IPS-20b (cell line): ENCODE results near the gene MAPK8IP1.
A peak's percentile ranks its signal among the peaks of the same experiment; 100 is the strongest.

ENCODE experiments used
- H3K27ac ChIP-seq: one replicate; pipeline ENCODE4 v1.5.1; 2013; ENCODE audit warnings: low read length
- H3K27me3 ChIP-seq: 2 replicates; pipeline ENCODE4 v1.6.1; 2013; ENCODE audit warnings: mild to moderate bottlenecking, low read length, inconsistent platforms; ENCODE audit not compliant: insufficient read depth
- H3K36me3 ChIP-seq: 2 replicates; pipeline ENCODE4 v1.6.1; 2013; ENCODE audit warnings: low read depth, mild to moderate bottlenecking, inconsistent platforms, low read length, moderate library complexity; ENCODE audit not compliant: insufficient read depth
- H3K4me1 ChIP-seq: 2 replicates; pipeline ENCODE4 v1.6.1; 2013; ENCODE audit warnings: mild to moderate bottlenecking, control low read depth, inconsistent platforms, low read length, moderate library complexity; ENCODE audit not compliant: insufficient read depth
- H3K4me3 ChIP-seq: 2 replicates; pipeline ENCODE4 v1.5.1; 2013; ENCODE audit warnings: mild to moderate bottlenecking, low read length, inconsistent platforms
- H3K9ac ChIP-seq: 2 replicates; pipeline ENCODE4 v1.6.1; 2013; ENCODE audit warnings: low read depth, mild to moderate bottlenecking, inconsistent platforms, low read length, moderate library complexity
- H3K9me3 ChIP-seq: 2 replicates; pipeline ENCODE4 v1.6.1; 2013; ENCODE audit warnings: mild to moderate bottlenecking, low read depth, low read length, inconsistent platforms; ENCODE audit not compliant: insufficient read depth

The MAPK8IP1 gene

DNA sequence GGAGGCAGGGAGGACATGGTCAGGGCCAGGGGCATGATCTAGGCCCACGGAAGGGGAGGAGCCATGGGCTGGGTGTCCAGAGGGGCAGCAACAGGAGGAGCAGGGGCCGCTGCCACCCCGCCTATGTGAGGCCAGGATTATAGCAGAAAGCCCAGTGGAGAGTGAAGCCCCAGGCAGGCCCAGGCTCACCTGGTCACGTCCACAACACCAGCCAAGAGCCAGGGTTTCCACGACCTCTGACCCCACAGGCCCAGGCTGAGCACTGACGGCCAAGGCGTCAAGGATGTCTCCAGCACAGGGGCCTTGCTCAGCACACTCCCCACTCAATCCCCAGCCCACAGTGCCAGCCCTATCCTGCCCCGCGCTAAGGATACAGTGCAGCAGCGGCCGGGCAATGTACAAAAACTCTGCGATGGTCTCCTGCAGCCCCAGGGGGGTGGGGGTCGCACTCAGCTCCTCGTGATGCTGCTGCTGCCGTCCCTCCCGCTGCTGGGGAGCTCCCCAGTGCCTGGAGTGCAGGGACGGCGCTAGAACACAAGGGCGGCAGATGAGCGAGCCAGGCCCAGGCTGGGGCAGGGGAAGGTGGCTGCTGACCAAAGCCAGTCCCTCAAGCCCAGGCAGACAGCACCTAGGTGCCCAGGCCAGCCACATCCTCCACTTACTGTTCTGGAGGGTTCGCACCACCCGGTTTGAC, 28.6 kb downstream of the MAPK8IP1 start:
- Histone ChIP-seq H3K4me1 (peaks cover 4% of the 10 kb centered on the region; the same call in 1 of the 2 replicates), H3K9ac (no peak overlapping the region), H3K36me3 (peaks cover 40% of the 10 kb centered on the region), H3K27ac (no peak overlapping the region), H3K27me3 (no peaks in the 10 kb centered on the region), H3K9me3 (no peaks in the 10 kb centered on the region), H3K4me3 (no peak overlapping the region)

DNA sequence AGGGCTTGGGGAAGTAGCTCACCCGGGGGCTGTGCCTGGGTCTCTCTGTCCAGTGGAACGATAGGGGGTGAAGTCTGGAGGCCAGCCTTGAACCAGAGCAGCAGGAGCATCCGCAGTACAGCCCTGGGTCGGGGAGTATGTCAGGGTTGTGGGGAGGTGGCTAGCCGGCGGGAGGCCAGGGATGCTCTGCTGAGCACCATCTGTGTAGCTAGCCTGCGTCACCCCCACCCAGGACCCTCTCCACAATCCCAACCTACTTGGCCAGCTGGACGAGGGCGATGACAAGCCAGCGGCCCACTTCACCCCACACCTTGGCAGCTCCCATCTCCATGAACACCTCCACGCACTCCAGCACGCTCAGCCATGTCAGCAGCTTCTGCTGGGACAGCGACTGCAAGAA, 30.0 kb downstream of the MAPK8IP1 start:
- H3K27ac ChIP-seq: no peak overlapping the region
- peaks cover 36% of the 10 kb centered on the region for H3K36me3 ChIP-seq
- H3K4me1 ChIP-seq: peaks cover 10% of the 10 kb centered on the region; the same call in 1 of the 2 replicates
- H3K9ac ChIP-seq: no peak overlapping the region
- no peak overlapping the region for H3K4me3 ChIP-seq
- H3K9me3 ChIP-seq: no peaks in the 10 kb centered on the region
- peaks cover 1% of the 10 kb centered on the region; the same call in 1 of the 2 replicates for H3K27me3 ChIP-seq

DNA sequence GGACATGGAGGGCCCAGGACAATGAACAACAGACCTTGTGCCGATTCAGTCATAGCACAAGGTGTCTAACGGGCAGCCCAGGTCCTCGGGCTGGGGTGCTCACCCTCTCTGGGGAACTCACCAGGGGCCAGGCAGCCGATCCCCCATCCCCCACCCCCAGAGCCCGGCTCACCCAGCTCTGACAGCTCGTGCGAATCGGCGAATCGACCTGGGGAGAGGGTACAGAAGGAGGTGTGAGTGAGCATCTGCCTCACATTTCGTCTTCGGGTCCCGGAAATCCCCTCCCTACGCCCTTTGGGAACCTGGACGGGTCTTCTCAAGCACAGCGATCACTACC, 31.8 kb downstream of the MAPK8IP1 start:
- Histone ChIP-seq H3K27me3 (peaks cover 15% of the 10 kb centered on the region), H3K9me3 (no peaks in the 10 kb centered on the region), H3K27ac (no peak overlapping the region), H3K36me3 (peaks cover 29% of the 10 kb centered on the region), H3K4me1 (peaks cover 20% of the 10 kb centered on the region; the same call in 1 of the 2 replicates), H3K9ac (peak overlapping the region; percentile 74; the same call in 1 of the 2 replicates), H3K4me3 (peak overlapping the region; percentile 93)

DNA sequence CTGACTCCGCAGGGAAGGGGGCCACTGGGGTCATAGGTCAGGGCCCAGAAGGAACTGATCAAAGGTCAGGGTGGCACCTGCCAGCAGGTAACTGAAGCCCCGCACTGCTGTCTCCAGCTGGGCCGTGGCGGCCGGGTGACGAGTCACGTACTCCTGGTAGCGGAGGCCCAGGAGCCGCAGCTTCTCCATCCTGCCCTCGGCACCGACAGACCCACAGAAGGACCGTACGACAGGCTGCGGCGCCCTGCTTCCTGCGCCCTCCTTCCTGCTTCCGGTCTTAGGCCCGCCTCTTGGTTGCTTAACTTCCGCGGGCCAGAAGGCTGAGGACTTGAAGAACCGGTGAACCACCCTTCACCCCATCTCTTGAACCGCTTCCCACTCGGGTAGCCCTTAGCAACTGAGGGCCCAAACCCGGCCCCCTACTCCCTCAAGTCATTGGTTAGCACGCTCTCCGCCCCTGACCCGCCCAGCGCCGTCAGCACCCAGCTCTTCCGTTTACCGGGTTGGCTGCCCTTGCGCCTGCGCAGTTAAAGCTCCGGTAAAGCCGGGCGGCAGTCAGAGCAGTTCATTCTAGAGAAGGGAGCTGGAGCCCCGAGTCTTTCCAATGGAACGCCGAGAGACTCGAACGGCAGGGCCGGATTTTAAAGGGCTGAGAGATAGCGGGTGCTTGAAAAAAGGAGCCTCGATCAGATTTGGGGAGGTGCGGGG, 32.3 kb downstream of the MAPK8IP1 start, which contains the start of gene PEX16:
Gene PEX16 (minus strand): TSS at position 255 of the 708 bp plus-strand sequence. CDS start 66 bp downstream, at position 189.
- H3K9me3 ChIP-seq: no peaks in the 10 kb centered on the region

DNA sequence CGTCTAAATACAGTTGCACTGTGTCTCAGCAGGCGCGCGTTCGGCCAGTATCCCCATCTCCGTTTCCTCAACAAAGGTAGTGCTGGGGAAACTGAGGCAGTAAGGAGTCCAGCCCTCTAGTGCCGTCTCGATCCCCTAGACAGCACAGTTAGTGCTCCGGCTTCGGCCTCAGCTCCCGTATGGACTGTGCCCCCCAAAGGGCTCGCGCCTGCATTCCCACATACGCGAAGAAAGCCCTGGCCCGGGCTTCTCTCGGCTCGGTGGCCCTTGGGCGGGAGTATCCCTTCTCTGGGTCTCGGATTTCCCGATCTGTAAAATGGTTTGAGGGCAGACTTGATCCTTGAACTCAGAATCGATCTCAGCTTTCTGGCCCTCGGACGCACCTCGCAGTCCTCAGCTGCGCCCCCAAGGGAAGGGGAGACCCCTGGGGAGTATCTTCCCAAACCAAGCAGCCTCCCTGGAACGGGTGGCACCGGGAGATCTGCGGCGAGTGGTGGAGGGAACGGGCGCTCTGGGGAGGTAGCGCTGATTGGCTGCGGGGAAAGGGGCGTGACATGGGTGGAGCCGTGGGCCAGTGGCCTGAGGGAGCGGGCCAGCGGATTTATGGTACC, 33.0 kb downstream of the MAPK8IP1 start:
- H3K9ac ChIP-seq: peak overlapping the region; percentile 74; the same call in 1 of the 2 replicates
- no peaks in the 10 kb centered on the region for H3K9me3 ChIP-seq
- H3K4me1 ChIP-seq: peaks cover 20% of the 10 kb centered on the region; the same call in 1 of the 2 replicates
- H3K27me3 ChIP-seq: peaks cover 22% of the 10 kb centered on the region
- H3K4me3 ChIP-seq: peak overlapping the region; percentile 93
- H3K27ac ChIP-seq: peak overlapping the region; percentile 31
- H3K36me3 ChIP-seq: peaks cover 25% of the 10 kb centered on the region

More for the DNA sequence above, 32.3 kb downstream of the MAPK8IP1 start, which contains the start of gene PEX16:
- Histone ChIP-seq H3K4me1 (peaks cover 20% of the 10 kb centered on the region; the same call in 1 of the 2 replicates), H3K27ac (peak within 1 kb of the TSS; percentile 31), H3K36me3 (peaks cover 29% of the 10 kb centered on the region), H3K9ac (peak within 1 kb of the TSS; percentile 74; the same call in 1 of the 2 replicates), H3K4me3 (peak within 1 kb of the TSS; percentile 93), H3K27me3 (peaks cover 16% of the 10 kb centered on the region)

DNA sequence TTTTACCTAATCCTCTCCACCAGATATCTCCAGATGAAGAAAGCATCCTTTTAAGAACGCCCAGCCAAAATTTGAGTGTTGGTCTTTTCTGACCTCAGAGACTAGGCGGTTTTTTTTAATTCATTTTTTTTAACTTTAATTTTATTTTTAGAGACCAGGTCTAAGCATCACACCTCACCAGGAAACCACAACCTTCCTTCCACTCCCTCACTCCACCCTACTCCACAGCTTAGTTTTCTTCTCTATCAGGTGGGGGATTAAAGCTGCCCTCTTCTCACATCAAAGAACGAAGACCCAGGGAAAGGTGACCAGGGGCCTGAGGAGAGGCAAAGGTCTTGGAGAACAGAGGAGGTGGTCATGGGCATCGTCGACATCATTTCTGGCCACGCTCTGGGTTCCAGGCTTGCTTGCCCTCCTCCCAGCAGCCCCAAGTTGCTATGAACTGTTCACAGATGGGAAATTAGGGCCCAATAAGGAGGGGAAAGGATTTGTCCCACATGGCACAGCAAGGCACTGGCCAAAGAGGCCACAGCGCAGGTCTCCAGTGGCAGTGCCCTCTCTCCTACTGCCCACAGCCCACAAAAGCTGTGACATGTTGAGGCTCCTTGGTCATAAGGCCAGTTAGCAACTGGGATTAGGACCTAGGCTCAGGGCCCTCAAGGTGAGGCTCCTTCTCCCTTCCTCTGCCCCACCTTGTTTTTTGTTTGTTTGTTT, 33.7 kb downstream of the MAPK8IP1 start:
- H3K9ac ChIP-seq: no peak overlapping the region; the same call in 1 of the 2 replicates
- H3K4me3 ChIP-seq: peak overlapping the region; percentile 93; the same call in 1 of the 2 replicates
- H3K27ac ChIP-seq: no peak overlapping the region
- H3K4me1 ChIP-seq: peaks cover 20% of the 10 kb centered on the region; the same call in 1 of the 2 replicates
- H3K27me3 ChIP-seq: peaks cover 24% of the 10 kb centered on the region
- no peaks in the 10 kb centered on the region for H3K9me3 ChIP-seq
- H3K36me3 ChIP-seq: peaks cover 24% of the 10 kb centered on the region

DNA sequence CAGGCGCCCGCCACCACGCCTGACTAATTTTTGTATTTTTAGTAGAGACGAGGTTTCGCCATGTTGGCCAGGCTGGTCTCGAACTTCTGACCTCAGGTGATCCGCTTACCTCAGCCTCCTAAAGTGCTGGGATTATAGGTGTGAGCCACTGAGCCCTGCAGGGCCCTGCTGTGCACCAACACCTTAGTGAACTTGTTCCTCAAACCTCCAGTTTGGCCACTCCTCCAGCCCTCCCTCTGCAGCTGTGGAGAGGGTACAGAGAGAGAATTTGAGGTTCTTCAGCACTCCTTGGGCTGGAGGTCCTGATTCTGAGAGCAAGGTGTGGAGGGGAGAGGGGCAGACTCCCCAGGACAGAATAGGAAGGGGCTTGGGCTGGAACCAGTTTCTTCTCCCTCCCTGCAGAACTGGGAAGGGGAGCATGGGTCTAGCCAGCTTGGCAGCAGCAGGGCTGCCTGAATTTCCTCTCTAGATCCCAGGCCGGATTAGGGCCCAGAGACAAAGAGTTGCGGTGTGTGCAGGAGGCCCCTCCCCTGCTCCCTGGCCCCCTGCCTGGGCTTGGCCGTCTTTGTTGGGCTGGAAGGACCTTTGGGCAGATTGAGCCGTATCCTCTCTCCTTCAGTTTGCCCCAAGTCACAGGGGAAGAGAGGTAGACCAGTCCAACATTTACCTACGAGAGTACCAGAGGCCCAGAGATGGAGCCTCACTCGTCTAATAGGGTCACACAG, 34.5 kb downstream of the MAPK8IP1 start:
- peaks cover 20% of the 10 kb centered on the region; the same call in 1 of the 2 replicates for H3K4me1 ChIP-seq
- H3K9ac ChIP-seq: peak overlapping the region; percentile 47; the same call in 1 of the 2 replicates
- H3K27ac ChIP-seq: peak overlapping the region; percentile 72
- no peak overlapping the region for H3K4me3 ChIP-seq
- peaks cover 24% of the 10 kb centered on the region for H3K27me3 ChIP-seq
- peaks cover 24% of the 10 kb centered on the region for H3K36me3 ChIP-seq
- H3K9me3 ChIP-seq: no peaks in the 10 kb centered on the region

DNA sequence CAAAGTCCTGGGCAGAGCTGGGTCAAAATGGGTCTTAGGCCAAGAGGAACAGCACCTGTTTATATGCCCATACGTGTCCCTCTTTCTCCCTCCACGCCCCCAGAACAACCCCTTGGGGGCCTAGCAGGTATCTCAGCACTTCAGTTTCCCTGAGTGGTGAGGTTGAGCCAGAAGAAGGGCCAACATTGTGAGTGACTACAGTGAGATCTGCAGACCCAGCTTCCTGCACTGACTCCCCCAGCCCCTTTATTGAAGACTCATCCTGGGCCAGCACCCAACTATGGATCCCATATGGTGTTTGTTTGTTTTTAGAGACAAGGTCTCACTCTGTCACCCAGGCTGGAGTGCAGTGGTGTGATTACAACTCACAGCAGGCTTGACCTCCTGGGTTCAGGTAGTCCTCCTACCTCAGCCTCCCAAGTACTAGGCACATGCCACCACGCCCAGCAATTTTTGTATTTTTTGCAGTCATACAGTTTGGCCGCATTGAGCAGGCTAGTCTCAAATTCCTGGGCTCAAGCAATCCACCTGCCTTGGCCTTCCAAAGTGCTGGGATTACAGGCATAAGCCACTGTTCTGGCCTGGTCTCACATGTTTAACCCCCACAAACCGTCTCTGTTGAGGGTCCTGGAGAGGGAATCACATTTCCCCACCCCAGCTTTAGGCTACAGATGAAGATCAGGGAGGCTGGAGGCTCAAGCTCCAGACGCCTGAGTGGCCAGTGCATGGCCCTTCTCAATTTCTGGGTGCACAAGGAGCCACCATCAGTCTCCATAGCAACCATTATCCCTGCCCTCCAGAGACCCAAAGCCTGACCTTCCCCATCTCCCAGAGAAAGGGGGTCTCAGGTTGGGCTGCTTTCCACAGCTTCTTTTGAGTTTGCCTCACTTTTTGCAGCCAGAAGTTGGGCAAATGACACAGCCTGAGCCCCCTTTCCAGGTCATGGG, 35.4 kb downstream of the MAPK8IP1 start:
- H3K27ac ChIP-seq: no peak overlapping the region
- peak overlapping the region; percentile 79; the same call in 1 of the 2 replicates for H3K9ac ChIP-seq
- peaks cover 21% of the 10 kb centered on the region for H3K36me3 ChIP-seq
- peaks cover 20% of the 10 kb centered on the region; the same call in 1 of the 2 replicates for H3K4me1 ChIP-seq
- peak overlapping the region; percentile 87 for H3K4me3 ChIP-seq
- no peaks in the 10 kb centered on the region for H3K9me3 ChIP-seq
- H3K27me3 ChIP-seq: peaks cover 24% of the 10 kb centered on the region

DNA sequence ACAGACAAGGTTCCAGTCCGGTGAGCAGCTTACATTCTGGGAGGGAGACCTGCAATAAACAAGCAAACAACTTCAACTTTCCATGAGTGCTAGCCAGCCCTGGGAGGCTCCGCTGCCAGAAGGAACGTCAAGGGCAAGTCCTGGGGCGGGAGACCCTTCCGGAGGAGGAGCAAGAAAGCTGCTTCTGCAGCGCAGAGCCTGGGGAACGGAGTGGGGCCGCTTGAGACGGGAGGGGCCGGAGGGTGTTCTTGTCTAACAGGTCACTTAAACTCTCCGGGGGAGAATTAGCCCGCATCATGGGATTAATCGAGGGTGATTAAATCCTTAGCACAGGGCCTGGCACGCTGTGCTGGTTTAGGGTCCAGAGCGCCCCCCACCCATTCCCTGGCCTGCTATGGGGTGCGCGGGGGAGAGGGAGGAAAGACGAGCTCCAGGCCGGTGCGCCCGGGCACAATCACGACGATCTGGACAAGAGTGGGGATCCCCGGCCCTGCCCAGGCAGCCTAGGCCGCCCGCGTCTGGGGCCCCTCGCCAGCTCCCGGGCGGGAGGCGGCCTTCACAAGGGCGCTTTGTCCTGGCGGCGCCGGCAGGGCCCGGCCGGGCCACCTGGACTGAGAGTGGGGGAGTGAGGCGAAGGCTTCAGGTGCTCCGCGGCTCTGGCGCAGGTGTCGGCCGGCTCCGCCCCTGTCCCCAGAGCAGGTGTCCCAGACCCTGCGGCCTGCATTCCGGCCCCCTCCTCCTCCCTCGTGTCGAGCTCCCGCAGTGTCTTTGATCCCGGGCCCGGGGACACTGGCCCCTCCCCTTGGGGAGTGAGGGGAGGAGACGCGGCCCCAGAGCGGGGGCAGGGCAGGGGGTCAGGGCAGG, 36.3 kb downstream of the MAPK8IP1 start:
- Histone ChIP-seq H3K36me3 (peaks cover 25% of the 10 kb centered on the region), H3K9ac (peak overlapping the region; percentile 79), H3K4me1 (peaks cover 20% of the 10 kb centered on the region; the same call in 1 of the 2 replicates), H3K4me3 (peak overlapping the region; percentile 87), H3K9me3 (no peaks in the 10 kb centered on the region), H3K27me3 (peaks cover 24% of the 10 kb centered on the region), H3K27ac (peak overlapping the region; percentile 67)
